Hepatocyte (in vitro differentiated cells): Measurements from ENCODE around the gene ROBO4. TPM values are rescaled to one million over a fixed set of nuclear protein-coding genes. Genes with fewer than 3 reads are reported as not detected.

Experiments
- DNase-seq: peaks from one replicate; pipeline ENCODE4 v3.0.0-alpha.2; 2016; ENCODE audit warnings: low spot score
- H2AFZ ChIP-seq: fragments of 200-600 bp; sonication (generic); 2 replicates; pipeline ENCODE4 v1.6.0; 2016; ENCODE audit warnings: antibody characterized with exemption, mild to moderate bottlenecking
- H3K27ac ChIP-seq: fragments of 200-600 bp; sonication (generic); 2 replicates; pipeline ENCODE4 v1.5.1; 2016; ENCODE audit warnings: mild to moderate bottlenecking
- H3K27me3 ChIP-seq: fragments of 200-600 bp; sonication (generic); 2 replicates; pipeline ENCODE4 v1.6.1; 2016
- H3K36me3 ChIP-seq: fragments of 200-600 bp; sonication (generic); replicated peaks from 2 replicates; pipeline ENCODE4 v1.5.1; 2016; ENCODE audit warnings: low read depth; ENCODE audit not compliant: insufficient read depth
- H3K4me1 ChIP-seq: fragments of 200-600 bp; sonication (generic); 2 replicates; pipeline ENCODE4 v1.5.1; 2016; ENCODE audit warnings: mild to moderate bottlenecking, moderate library complexity; ENCODE audit not compliant: insufficient read depth
- H3K4me2 ChIP-seq: fragments of 200-600 bp; sonication (generic); 2 replicates; pipeline ENCODE4 v1.6.0; 2016
- H3K4me3 ChIP-seq: fragments of 200-600 bp; sonication (generic); 2 replicates; pipeline ENCODE4 v1.5.1; 2016; ENCODE audit warnings: mild to moderate bottlenecking
- H3K79me2 ChIP-seq: fragments of 200-600 bp; sonication (generic); 2 replicates; pipeline ENCODE4 v1.6.0; 2017; ENCODE audit warnings: mild to moderate bottlenecking
- H3K9me2 ChIP-seq: fragments of 200-600 bp; sonication (generic); replicated peaks from 2 replicates; pipeline ENCODE4 v1.6.0; 2017; ENCODE audit warnings: mild to moderate bottlenecking; ENCODE audit not compliant: insufficient read depth
- H3K9me3 ChIP-seq: fragments of 200-600 bp; sonication (generic); 2 replicates; pipeline ENCODE4 v1.5.1; 2016; ENCODE audit warnings: low read depth, mild to moderate bottlenecking
- H4K20me1 ChIP-seq: fragments of 200-600 bp; sonication (generic); 2 replicates; pipeline ENCODE4 v1.6.0; 2016; ENCODE audit warnings: mild to moderate bottlenecking; ENCODE audit not compliant: insufficient read depth, poor library complexity, severe bottlenecking
- EZH2 ChIP-seq: fragments of 200-600 bp; sonication (generic); IDR thresholded peaks from 2 replicates; pipeline ENCODE4 v1.6.1; 2016; ENCODE audit warnings: antibody characterized with exemption, mild to moderate bottlenecking, borderline replicate concordance
- EZH2phosphoT487 ChIP-seq: fragments of 200-600 bp; sonication (generic); IDR thresholded peaks from one replicate; pipeline ENCODE4 v1.6.1; 2018; ENCODE audit warnings: antibody characterized with exemption, mild to moderate bottlenecking, low read depth, moderate library complexity; ENCODE audit not compliant: unreplicated experiment, severe bottlenecking
- WGBS: methylation state at CpG from one replicate; pipeline ENCODE4 v1.1.6; 2016; ENCODE audit warnings: low lambda C conversion rate; ENCODE audit errors: missing lambda C conversion rate; 5-methylcytosine and 5-hydroxymethylcytosine counted together
- polyA plus RNA-seq: library from polyadenylated mRNA; unstranded; fragments of >200 nt; fragmentation: Nextera tagmentation; extraction: Ambion mirVana; gene quantifications from 2 replicates; pipeline ENCODE4 v1.2.1, GENCODE V29; 2016
- total RNA-seq: library from RNA; depleted of rRNA; stranded (reverse); fragments of >200 nt; gene quantifications from 2 replicates; pipeline ENCODE4 v1.2.3, GENCODE V29; 2014
- TF ChIP-seq, protein P1 (sequence below): fragments of 200-600 bp; sonication (generic); IDR thresholded peaks from 2 replicates; pipeline ENCODE4 v1.5.1; 2016; ENCODE audit warnings: antibody characterized with exemption, mild to moderate bottlenecking; ENCODE audit not compliant: poor library complexity

Gene ROBO4
- total and polyA plus RNA-seq, 2 experiments from 2014 or later: 0.28 to 2.0 TPM

DNA sequence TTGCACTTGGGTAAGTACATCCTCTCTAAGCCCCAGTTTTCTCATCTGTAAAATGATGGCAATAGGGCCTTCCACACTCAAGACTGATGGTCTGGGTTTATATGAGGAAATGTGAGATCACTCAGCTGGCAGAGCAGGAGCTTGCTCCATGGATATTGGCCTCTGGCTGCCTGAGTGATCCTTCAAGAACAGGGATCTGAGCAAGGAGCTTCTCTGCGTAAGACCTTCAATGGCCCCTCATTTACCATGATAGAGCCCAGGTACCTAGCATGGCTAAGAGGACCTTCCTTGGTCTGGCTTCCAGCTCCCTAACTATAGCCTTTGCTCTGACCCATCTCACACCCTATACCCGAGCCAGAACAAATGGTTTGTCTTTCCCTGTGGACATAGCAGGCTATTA lies 5.5 kb downstream of the ROBO4 start:
- Histone ChIP-seq H2AFZ (no peak overlapping the region), H4K20me1 (no peaks in the 10 kb centered on the region), H3K4me1 (no peaks in the 10 kb centered on the region), H3K79me2 (no peaks in the 10 kb centered on the region), H3K27me3 (no peaks in the 10 kb centered on the region), H3K27ac (no peak overlapping the region), H3K4me2 (no peak overlapping the region), H3K9me3 (no peaks in the 10 kb centered on the region), H3K9me2 (no peaks in the 10 kb centered on the region), H3K4me3 (no peak overlapping the region), H3K36me3 (no peaks in the 10 kb centered on the region)
- no peak for DNase-seq
- TF ChIP-seq, protein P1, sequence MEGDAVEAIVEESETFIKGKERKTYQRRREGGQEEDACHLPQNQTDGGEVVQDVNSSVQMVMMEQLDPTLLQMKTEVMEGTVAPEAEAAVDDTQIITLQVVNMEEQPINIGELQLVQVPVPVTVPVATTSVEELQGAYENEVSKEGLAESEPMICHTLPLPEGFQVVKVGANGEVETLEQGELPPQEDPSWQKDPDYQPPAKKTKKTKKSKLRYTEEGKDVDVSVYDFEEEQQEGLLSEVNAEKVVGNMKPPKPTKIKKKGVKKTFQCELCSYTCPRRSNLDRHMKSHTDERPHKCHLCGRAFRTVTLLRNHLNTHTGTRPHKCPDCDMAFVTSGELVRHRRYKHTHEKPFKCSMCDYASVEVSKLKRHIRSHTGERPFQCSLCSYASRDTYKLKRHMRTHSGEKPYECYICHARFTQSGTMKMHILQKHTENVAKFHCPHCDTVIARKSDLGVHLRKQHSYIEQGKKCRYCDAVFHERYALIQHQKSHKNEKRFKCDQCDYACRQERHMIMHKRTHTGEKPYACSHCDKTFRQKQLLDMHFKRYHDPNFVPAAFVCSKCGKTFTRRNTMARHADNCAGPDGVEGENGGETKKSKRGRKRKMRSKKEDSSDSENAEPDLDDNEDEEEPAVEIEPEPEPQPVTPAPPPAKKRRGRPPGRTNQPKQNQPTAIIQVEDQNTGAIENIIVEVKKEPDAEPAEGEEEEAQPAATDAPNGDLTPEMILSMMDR: no peak
- TF ChIP-seq EZH2phosphoT487 (no peak), EZH2 (no peak)
- 85% methylated on average over 2 of the region's 2 CpGs for WGBS

DNA sequence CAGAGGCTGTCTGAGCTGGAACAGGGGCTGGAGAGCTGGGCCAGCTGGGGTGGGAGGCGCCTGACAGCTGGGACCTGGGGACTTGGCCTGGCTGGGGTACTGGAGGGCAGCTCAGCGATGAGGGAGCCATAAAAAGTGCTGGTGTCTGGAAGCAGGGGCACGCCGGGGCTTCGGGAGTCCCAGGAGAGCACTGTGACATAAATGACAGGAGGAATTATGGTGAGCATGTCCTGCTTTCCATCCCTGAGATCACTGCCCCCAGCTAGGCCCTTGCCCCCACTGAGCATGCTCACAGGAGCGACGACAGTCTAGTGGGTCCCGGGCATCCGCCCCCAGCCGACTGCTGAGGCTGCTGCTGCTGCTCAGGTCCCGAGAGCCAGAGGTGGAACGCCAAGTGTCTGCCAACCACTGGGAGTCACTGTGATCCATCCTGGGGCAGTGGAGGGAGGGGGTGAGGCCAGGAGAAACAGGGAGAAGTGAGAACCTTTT lies 6.2 kb downstream of the ROBO4 start:
- Histone ChIP-seq H2AFZ (no peak overlapping the region), H3K9me2 (no peaks in the 10 kb centered on the region), H3K4me1 (no peaks in the 10 kb centered on the region), H3K36me3 (no peaks in the 10 kb centered on the region), H3K27ac (no peak overlapping the region), H3K4me3 (no peak overlapping the region), H3K27me3 (no peaks in the 10 kb centered on the region), H3K4me2 (no peak overlapping the region), H3K79me2 (no peaks in the 10 kb centered on the region), H4K20me1 (no peaks in the 10 kb centered on the region), H3K9me3 (no peaks in the 10 kb centered on the region)
- no peak for DNase-seq
- 67% methylated on average over 12 of the region's 12 CpGs for whole genome bisulfite sequencing
- TF ChIP-seq EZH2phosphoT487 (no peak), EZH2 (no peak)
- TF ChIP-seq, protein P1: no peak

DNA sequence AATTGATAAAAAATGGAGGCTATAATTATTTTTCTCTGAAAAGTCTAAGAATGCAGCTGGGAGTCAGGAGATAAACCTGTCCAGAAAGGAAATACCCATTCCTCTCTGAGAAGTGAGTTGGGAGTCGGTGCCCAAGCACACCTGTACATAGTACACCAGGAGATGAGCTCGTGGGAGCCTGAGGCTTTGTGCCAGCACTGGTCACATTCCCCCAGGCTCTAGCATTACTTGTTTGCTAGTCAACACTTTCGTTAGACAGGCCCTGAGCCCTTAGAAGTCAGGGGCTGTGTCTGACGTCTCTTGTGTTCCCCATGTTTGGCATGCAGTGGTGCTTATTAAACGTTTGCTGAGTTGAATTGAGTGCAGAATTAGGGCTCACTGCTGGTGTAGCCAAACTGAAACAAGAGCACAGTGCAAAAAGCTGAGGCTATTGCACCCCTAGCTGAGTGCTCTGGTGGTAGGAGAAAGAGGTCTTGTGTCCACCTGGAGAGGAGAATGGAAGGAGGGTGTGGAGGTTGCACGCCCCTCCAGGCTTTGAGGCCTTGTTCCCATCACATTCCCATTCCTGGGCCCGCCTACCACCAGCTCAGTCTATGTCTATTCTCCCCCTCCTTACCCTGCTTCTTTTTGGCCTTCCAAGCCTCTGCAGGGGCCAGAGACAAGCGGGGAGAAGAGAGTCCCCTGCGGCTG lies 6.8 kb downstream of the ROBO4 start:
- Histone ChIP-seq H3K4me2 (no peak overlapping the region), H2AFZ (no peak overlapping the region), H3K4me1 (no peaks in the 10 kb centered on the region), H3K27me3 (no peaks in the 10 kb centered on the region), H3K4me3 (no peak overlapping the region), H3K36me3 (no peaks in the 10 kb centered on the region), H4K20me1 (no peaks in the 10 kb centered on the region), H3K9me3 (no peaks in the 10 kb centered on the region), H3K27ac (no peak overlapping the region), H3K79me2 (no peaks in the 10 kb centered on the region), H3K9me2 (no peaks in the 10 kb centered on the region)
- TF ChIP-seq, protein P1: no peak
- TF ChIP-seq EZH2phosphoT487: no peak
- no peak for TF ChIP-seq EZH2
- 85% methylated on average over 9 of the region's 9 CpGs for WGBS
- no peak for DNase-seq

DNA sequence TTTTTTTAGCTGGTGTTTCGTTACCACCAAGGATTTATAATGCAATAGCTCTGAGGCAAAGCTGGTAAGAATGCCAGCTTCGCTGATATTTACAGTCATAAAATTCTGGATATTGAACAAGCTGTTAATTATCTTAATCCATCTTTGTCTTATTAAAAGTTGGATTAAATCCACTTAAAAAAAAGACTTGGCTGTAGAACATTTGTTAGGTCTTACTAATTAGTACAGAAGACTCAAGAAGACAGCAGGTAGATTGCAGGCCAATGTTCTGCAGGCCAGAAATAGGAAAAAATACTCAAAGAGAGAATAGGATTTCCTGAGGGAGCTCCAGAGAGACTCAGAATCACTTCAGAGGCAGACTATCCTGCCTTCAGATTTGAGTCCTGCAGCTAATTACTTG lies 7.5 kb downstream of the ROBO4 start:
- TF ChIP-seq EZH2 (no peak), EZH2phosphoT487 (no peak)
- TF ChIP-seq, protein P1: no peak
- Histone ChIP-seq H4K20me1 (no peaks in the 10 kb centered on the region), H3K79me2 (no peaks in the 10 kb centered on the region), H3K9me2 (no peaks in the 10 kb centered on the region), H3K27me3 (no peaks in the 10 kb centered on the region), H3K36me3 (no peaks in the 10 kb centered on the region), H3K9me3 (no peaks in the 10 kb centered on the region), H3K4me3 (no peak overlapping the region), H3K4me1 (no peaks in the 10 kb centered on the region), H3K4me2 (no peak overlapping the region), H3K27ac (no peak overlapping the region), H2AFZ (no peak overlapping the region)
- no peak for DNase-seq
- WGBS: 92% methylated on average over 2 of the region's 2 CpGs
